Neural cell (in vitro differentiated cells): ENCODE results near the gene CTNNA2.

Source experiments
- EZH2 ChIP-seq: fragments of 200-600, 300-800 bp; shearing (Covaris generic), sonication (generic); IDR thresholded peaks from 2 replicates; pipeline ENCODE4 v1.6.1; 2014; ENCODE audit warnings: antibody characterized with exemption, low read length, borderline replicate concordance, mild to moderate bottlenecking; ENCODE audit not compliant: insufficient read depth, poor library complexity, severe bottlenecking
- TAF1 ChIP-seq: IDR thresholded peaks from 2 replicates; pipeline ENCODE4 v1.6.1; 2012; ENCODE audit warnings: low read depth

GRCh38 chr2:80149991-80150390, 637.1 kb downstream of the CTNNA2 start:
- TF ChIP-seq EZH2 (no peak), TAF1 (no peak)
